ENCODE results near the gene HRH2.

GRCh38 chr5:175684931-175685330, 27.1 kb downstream of the HRH2 start:
- no peak for TF ChIP-seq SP1 (IDR thresholded peaks at IDR 0.05)
- no peak for TF ChIP-seq FOXK2 (IDR thresholded peaks at IDR 0.05)
- TF ChIP-seq ELF4 (IDR thresholded peaks at IDR 0.05), result no peak
- no peak for TF ChIP-seq FOXM1 (IDR thresholded peaks at IDR 0.05; ENCODE audit: borderline replicate concordance)
- TF ChIP-seq NFRKB (IDR thresholded peaks at IDR 0.05), result no peak
- no peak for TF ChIP-seq PKNOX1 (IDR thresholded peaks at IDR 0.05)
- TF ChIP-seq BHLHE40 (IDR thresholded peaks at IDR 0.05; ENCODE audit: borderline replicate concordance), result no peak
- no peak for TF ChIP-seq ARNT (IDR thresholded peaks at IDR 0.05)
- no peak for TF ChIP-seq TARDBP (IDR thresholded peaks at IDR 0.05)
- TF ChIP-seq HDGF (IDR thresholded peaks at IDR 0.05; ENCODE audit: borderline replicate concordance), result no peak
- TF ChIP-seq FOXA1 (IDR thresholded peaks at IDR 0.05), result no peak

Data from HEK293T (cell line).